Measurements from ENCODE around the gene ZNF701.

DNA sequence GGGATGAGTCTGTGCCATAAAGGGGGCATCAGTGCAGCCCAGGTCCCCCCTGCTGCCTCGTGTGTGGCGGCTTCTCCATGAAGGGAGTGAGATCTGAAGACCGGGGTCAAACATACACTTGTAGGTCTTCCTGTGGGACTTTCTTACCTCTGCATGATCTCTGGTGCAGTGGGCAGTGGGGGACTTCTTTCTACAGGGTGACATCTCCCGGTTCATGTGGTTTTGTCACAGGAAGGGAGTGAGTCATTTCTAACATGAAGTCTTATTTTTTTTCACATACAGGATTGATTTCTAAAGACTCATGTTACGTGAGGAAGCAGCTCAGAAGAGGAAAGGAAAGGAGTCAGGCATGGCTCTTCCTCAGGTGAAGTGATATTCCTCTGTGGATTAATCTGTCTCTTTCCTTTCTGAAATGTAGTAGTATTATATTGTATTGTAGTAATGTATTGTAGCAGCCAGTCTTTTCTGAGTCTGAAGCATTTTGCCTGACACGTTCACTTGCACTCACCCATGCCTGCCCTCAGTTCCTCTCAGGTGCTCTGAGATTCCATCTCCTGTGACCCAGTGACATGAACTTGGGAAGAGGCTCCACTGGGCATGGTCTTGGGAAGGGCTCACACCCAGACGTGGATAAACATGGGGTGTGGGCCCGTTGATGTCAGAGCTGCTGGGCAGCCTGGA, 27.0 kb upstream of the ZNF701 start:
- no peak for TF ChIP-seq SP1 (IDR thresholded peaks at IDR 0.05)
- TF ChIP-seq SUZ12 (IDR thresholded peaks at IDR 0.05), result no peak
- TF ChIP-seq, protein P1, sequence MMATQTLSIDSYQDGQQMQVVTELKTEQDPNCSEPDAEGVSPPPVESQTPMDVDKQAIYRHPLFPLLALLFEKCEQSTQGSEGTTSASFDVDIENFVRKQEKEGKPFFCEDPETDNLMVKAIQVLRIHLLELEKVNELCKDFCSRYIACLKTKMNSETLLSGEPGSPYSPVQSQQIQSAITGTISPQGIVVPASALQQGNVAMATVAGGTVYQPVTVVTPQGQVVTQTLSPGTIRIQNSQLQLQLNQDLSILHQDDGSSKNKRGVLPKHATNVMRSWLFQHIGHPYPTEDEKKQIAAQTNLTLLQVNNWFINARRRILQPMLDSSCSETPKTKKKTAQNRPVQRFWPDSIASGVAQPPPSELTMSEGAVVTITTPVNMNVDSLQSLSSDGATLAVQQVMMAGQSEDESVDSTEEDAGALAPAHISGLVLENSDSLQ (IDR thresholded peaks at IDR 0.05), result no peak
- TF ChIP-seq FOXA1 (IDR thresholded peaks at IDR 0.05), result no peak
- no peak for TF ChIP-seq FOXM1 (IDR thresholded peaks at IDR 0.05; ENCODE audit: borderline replicate concordance)
- TF ChIP-seq NFRKB (IDR thresholded peaks at IDR 0.05), result no peak
- no peak for TF ChIP-seq HDGF (IDR thresholded peaks at IDR 0.05; ENCODE audit: borderline replicate concordance)

Data from HEK293T (cell line).